ENCODE data around the gene SLC6A9.

Gene SLC6A9

GRCh38 chr1:44072821-44073220 lies 41.6 kb upstream of the SLC6A9 start:
- TF ChIP-seq CTCF (IDR thresholded peaks at IDR 0.05; ENCODE audit: low read length, missing control alignments): no peak
- DNase-seq (ENCODE audit: low read depth): no peak
- H3K4me3 ChIP-seq (replicated peaks; ENCODE audit: low read depth, low read length): no peak overlapping the region

DNA sequence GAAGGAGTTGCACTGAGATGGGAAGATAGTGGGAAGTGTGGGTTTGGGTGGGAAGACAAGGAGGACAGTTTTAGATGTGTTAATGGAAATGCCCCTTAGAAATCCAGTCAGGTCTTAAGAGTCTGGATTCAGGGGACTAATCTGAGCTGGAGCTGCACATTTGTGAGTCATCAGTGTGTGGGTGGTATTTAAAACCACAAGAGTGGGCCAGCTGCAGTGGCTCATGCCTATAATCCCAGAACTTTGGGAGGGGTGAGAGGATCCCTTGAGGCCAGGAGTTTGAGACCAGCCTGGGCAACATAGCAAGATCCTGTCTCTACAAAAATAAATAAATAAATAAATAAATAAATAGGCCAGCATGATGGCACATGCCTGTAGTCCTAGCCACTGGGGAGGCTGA lies 40.9 kb upstream of the SLC6A9 start:
- no peak for TF ChIP-seq CTCF (IDR thresholded peaks at IDR 0.05; ENCODE audit: low read length, missing control alignments)
- DNase-seq (ENCODE audit: low read depth): peak; percentile 93

GRCh38 chr1:44071461-44071860 lies 40.2 kb upstream of the SLC6A9 start:
- no peak for TF ChIP-seq CTCF (IDR thresholded peaks at IDR 0.05; ENCODE audit: low read length, missing control alignments)

More for the DNA sequence above, 40.9 kb upstream of the SLC6A9 start:
- no peak overlapping the region for H3K4me3 ChIP-seq (replicated peaks; ENCODE audit: low read depth, low read length)

DNA sequence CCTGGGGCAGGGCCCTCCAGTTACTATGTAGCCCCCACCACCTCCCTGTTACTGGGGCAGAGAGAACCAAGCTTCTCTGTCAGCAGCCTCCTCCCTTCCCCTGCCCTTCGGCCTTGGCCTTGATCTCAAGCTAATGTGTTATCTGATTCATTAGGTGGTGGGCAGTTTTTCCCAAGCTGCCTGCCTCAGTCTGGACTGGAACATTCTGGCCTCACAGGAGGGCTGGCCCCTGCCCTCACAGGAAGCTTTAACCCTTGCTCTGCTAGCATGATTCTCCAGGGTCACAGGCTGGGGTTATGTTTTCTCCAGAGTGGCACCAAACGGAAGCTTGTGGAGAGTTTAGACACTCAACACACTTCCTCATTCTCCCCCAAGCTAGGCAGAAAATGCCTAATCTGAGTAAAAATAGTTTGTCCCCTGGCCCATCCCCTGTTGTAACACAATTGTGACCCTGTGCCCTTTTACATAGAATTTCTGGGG lies 37.2 kb upstream of the SLC6A9 start:
- no peak overlapping the region for H3K4me3 ChIP-seq (replicated peaks; ENCODE audit: low read depth, low read length)
- TF ChIP-seq CTCF (IDR thresholded peaks at IDR 0.05; ENCODE audit: low read length, missing control alignments): no peak
- DNase-seq (ENCODE audit: low read depth): no peak

More at GRCh38 chr1:44071461-44071860, 40.2 kb upstream of the SLC6A9 start:
- no peak overlapping the region for H3K4me3 ChIP-seq (replicated peaks; ENCODE audit: low read depth, low read length)
- DNase-seq (ENCODE audit: low read depth): no peak

DNA sequence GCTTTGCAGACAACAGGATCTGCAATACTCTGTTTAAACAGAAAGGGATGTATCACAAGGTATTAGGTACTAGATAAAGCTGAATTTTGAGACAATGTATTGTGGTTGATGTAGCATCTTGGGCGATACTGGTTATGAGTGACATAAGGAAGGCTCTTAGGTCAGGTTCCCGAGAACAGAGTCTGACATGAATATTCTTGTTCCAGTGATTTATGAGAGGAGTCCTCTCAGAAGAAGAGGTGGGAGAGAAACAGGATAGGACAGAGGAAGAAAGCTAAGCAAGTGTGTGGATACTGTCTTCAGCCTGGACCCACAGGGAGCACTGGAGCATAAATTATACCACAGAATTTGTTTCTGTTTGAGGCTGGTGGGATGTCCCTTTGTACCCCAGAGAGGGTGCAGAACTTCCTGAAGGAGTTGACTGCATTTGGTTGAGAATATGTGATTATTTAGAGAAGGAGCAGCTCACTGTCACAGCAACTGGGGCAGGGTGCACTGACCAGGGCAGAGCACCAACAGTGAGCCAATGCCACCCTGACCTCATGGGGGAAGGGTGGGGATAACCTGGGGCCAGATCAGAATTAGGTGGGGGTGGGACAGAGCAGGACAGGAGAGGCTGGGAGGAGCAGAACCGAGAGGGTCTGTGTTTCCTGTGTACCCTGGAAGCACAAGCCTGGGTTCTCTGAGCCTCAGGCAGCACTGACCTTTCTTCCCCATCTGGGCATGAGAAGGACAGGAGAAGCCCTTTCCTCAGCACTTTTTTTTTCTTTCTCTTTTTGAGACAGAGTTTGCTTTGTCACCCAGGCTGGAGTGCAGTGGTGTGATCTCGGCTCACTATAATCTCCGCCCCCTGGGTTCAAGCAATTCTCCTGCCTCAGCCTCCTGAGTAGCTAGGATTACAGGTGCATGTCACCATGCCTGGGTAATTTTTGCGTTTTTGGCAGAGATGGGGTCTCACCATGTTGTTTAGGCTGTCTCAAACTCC lies 36.3 kb upstream of the SLC6A9 start:
- TF ChIP-seq CTCF (IDR thresholded peaks at IDR 0.05; ENCODE audit: low read length, missing control alignments): no peak
- H3K4me3 ChIP-seq (replicated peaks; ENCODE audit: low read depth, low read length): no peak overlapping the region
- DNase-seq (ENCODE audit: low read depth): no peak

- TF ChIP-seq CTCF (IDR thresholded peaks at IDR 0.05; ENCODE audit: low read length, missing control alignments): no peak
- no peak for DNase-seq (ENCODE audit: low read depth)
These were observed 31.5 kb upstream of the SLC6A9 start for GRCh38 chr1:44062656-44063179.

More at GRCh38 chr1:44062656-44063179, 31.5 kb upstream of the SLC6A9 start:
- H3K4me3 ChIP-seq (replicated peaks; ENCODE audit: low read depth, low read length): no peak overlapping the region
